RWPE1 (cell line): ENCODE results near the gene LARP1B.
"Not testable (repeated sequence)": the region's sequence is repeated elsewhere in the genome, so short reads cannot be mapped to it uniquely, and the experiment has no call there.

ENCODE experiments used
- CTCF ChIA-PET: fragments of 350-600 bp; sonication (Branson Sonifier 250); formaldehyde crosslinking; extraction: SDS; loops from one replicate; lab custom pipeline; 2021; lab: Yijun Ruan, JAX
- POLR2A ChIA-PET: fragments of 400-600 bp; formaldehyde crosslinking; extraction: SDS; loops from one replicate; lab custom pipeline; 2020; ENCODE audit warnings: antibody characterized with exemption; ENCODE audit not compliant: low non-redundant PET; lab: Yijun Ruan, JAX
- DNase-seq: peaks from one replicate; pipeline ENCODE4 v3.0.0; 2012; ENCODE audit warnings: low spot score
- H3K27ac ChIP-seq: fragments of 450-650 bp; 2 replicates; pipeline ENCODE4 v1.5.1; 2017
- TF ChIP-seq, protein P1 (sequence below): fragments of 450-650 bp; conservative IDR thresholded peaks from 2 replicates; pipeline ENCODE4 v1.5.1; 2017; ENCODE audit warnings: low read depth, mild to moderate bottlenecking

Gene LARP1B

DNA sequence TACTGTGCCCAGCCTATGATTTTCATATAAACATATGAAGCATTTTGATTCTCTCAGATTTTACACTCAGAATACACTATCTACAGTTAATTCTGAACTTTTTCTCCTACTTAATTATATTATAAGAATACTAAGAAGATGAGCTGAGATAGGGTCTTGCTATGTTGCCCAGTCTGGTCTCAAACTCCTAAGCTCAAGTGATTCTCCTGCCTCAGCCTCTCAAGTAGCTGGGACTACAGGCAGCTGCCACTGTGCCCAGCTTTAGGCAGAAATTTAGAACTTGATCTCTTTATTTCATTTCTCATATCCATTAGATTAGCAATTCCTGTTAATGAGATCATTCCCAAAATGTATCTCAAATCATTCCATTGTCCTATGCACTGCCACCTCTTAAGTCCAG is 4.7 kb upstream of the LARP1B start:
- POLR2A ChIA-PET, result no interaction called here
- TF ChIP-seq, protein P1, sequence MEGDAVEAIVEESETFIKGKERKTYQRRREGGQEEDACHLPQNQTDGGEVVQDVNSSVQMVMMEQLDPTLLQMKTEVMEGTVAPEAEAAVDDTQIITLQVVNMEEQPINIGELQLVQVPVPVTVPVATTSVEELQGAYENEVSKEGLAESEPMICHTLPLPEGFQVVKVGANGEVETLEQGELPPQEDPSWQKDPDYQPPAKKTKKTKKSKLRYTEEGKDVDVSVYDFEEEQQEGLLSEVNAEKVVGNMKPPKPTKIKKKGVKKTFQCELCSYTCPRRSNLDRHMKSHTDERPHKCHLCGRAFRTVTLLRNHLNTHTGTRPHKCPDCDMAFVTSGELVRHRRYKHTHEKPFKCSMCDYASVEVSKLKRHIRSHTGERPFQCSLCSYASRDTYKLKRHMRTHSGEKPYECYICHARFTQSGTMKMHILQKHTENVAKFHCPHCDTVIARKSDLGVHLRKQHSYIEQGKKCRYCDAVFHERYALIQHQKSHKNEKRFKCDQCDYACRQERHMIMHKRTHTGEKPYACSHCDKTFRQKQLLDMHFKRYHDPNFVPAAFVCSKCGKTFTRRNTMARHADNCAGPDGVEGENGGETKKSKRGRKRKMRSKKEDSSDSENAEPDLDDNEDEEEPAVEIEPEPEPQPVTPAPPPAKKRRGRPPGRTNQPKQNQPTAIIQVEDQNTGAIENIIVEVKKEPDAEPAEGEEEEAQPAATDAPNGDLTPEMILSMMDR, result no peak
- H3K27ac ChIP-seq, result no peak overlapping the region
- CTCF ChIA-PET, result no interaction called here
- DNase-seq, result no peak

GRCh38 chr4:128060121-128060698 is 902 bp upstream of the LARP1B start:
- no peak for DNase-seq
- H3K27ac ChIP-seq, result peak overlapping the region; percentile 96
- TF ChIP-seq, protein P1, result no peak
- ChIA-PET POLR2A (interaction anchor here (0.7 to 1.9 kb wide), 2 partner anchors 15 to 95 kb away, joined by 3 to 15 read pairs; partner anchors contain the start of genes ABHD18 and MFSD8), CTCF (no interaction called here)

GRCh38 chr4:128061566-128062536 is 739 bp downstream of the LARP1B start:
- peak; percentile 64 for DNase-seq
- peak overlapping the region; percentile 96 for H3K27ac ChIP-seq
- ChIA-PET CTCF (interaction anchor here (0.5 to 0.6 kb wide), 3 partner anchors 10 to 259 kb away, joined by 3 to 7 read pairs (median 5); no protein-coding TSS in a partner anchor), POLR2A (interaction anchor here (0.6 to 1.9 kb wide), 2 partner anchors 96 to 97 kb away, joined by 3 to 15 read pairs; partner anchors contain the start of genes ABHD18 and MFSD8)
- TF ChIP-seq, protein P1, result no peak; the same call in 1 of the 2 replicates

GRCh38 chr4:128066453-128066820 is 5.3 kb downstream of the LARP1B start:
- H3K27ac ChIP-seq, POLR2A ChIA-PET, CTCF ChIA-PET, DNase-seq: not testable (repeated sequence)

GRCh38 chr4:128068918-128069317 is 7.8 kb downstream of the LARP1B start:
- TF ChIP-seq, protein P1, result no peak
- DNase-seq, result no peak
- H3K27ac ChIP-seq, result no peak overlapping the region
- POLR2A ChIA-PET, result no interaction called here
- CTCF ChIA-PET, result interaction anchor here (0.6 to 0.8 kb wide), 2 partner anchors 485 to 1150 kb away, joined by 4 to 5 read pairs; no protein-coding TSS in a partner anchor

DNA sequence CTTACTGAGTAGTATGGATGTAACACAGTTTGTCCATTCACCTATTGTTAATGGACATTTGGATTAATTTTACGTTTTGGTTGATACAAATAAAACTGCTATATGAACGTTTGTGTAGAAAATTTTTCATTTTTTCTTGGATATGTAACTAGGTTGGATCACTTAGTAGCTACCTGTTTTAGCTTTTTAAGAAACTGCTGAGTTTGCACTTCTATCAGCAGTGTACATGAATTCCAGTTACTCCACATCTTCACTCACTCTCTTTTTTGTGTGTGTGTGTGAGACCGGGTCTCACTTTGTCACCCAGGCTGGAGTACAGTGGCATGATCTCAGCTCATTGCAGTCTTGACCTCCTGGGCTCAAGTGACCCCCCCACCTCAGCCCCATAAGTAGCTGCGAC is 15.4 kb downstream of the LARP1B start:
- no peak for DNase-seq

GRCh38 chr4:128095293-128095692 is 34.2 kb downstream of the LARP1B start:
- H3K27ac ChIP-seq, DNase-seq, POLR2A ChIA-PET: not testable (repeated sequence)
- CTCF ChIA-PET, result interaction anchor here (0.7 kb wide), 1 partner anchor 129 kb away, joined by 3 read pairs; no protein-coding TSS in a partner anchor

More for the DNA sequence above, 15.4 kb downstream of the LARP1B start:
- CTCF ChIA-PET, result no interaction called here
- no peak overlapping the region for H3K27ac ChIP-seq
- POLR2A ChIA-PET, result no interaction called here
- TF ChIP-seq, protein P1, result no peak
